GM12801 (cell line): Measurements from ENCODE around the gene ABHD12B.

Experiments
- TF ChIP-seq, protein P1 (sequence below): IDR thresholded peaks from one replicate; pipeline ENCODE4 v1.5.1; 2011; ENCODE audit warnings: control low read depth; ENCODE audit not compliant: insufficient read length; ENCODE audit errors: extremely low read depth

Gene ABHD12B

DNA sequence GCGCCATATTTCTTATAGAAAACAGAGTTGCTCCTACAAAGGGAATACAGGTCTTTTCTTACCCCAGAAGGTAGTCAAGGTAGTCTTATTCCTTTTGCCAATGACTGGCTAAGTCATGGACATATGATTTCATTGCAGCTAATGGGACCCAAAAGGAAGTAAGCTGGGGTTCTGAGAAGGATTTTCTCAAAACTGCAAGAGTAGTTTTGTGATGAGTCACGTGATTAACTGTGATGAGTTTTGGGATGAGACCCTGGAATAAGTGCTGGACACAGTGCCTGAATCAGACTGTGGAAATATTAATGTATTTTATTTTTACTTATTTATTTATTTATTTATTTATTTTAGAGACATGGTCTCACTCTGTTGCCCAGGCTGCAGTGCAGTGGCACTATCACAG, 27.5 kb upstream of the ABHD12B start:
- TF ChIP-seq, protein P1, sequence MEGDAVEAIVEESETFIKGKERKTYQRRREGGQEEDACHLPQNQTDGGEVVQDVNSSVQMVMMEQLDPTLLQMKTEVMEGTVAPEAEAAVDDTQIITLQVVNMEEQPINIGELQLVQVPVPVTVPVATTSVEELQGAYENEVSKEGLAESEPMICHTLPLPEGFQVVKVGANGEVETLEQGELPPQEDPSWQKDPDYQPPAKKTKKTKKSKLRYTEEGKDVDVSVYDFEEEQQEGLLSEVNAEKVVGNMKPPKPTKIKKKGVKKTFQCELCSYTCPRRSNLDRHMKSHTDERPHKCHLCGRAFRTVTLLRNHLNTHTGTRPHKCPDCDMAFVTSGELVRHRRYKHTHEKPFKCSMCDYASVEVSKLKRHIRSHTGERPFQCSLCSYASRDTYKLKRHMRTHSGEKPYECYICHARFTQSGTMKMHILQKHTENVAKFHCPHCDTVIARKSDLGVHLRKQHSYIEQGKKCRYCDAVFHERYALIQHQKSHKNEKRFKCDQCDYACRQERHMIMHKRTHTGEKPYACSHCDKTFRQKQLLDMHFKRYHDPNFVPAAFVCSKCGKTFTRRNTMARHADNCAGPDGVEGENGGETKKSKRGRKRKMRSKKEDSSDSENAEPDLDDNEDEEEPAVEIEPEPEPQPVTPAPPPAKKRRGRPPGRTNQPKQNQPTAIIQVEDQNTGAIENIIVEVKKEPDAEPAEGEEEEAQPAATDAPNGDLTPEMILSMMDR: no peak

DNA sequence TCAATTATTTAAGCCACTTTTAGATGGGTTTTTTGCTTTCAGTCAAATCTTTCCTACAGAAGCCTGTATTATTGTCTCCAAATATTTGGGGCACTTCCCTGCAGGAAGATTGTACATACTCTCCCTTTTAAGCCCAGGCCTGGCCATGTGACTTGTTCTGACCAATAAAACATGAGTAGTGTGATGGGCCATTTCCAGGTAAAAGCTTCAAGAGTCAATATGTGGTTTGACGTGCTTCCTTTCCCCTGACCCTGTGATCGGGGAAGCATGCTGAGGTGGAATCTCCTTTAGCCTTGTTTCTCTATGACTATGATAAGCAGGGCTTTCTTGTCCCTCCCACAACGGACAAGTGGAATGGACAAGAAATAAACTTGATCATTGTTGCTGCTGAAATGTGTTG, 26.7 kb upstream of the ABHD12B start:
- TF ChIP-seq, protein P1: no peak

- TF ChIP-seq, protein P1: no peak
Observed at GRCh38 chr14:50846226-50846880, 25.5 kb upstream of the ABHD12B start.

- TF ChIP-seq, protein P1: no peak
Observed at GRCh38 chr14:50853891-50854290, 18.0 kb upstream of the ABHD12B start.

GRCh38 chr14:50854521-50854920, 17.3 kb upstream of the ABHD12B start:
- TF ChIP-seq, protein P1: no peak

GRCh38 chr14:50855558-50855957, 16.3 kb upstream of the ABHD12B start:
- TF ChIP-seq, protein P1: no peak

DNA sequence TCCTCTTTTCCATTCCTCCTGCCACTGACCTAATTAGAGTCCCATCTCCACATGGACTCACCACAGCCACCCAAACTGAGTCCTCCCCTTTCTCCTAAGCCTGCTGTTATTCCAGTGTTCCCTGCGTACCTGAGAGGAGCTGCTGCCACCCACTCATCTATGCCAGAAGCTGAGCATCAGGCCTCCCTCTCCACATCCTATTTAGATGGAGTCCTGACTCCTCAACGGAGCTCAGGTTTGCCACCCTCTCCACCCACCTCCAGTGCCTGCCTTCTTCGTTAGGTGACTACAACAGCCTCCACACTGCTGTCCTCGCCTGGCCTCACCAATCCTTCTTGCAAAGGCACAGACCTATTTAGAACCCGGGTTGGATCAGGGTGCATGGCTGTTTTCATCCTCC, 15.2 kb upstream of the ABHD12B start:
- TF ChIP-seq, protein P1: no peak
